Left lung (tissue), 10 donors: ENCODE data around the gene PCDH7. TPM values are rescaled to one million over a fixed set of nuclear protein-coding genes. Genes with fewer than 3 reads are reported as not detected.

Experiments
- ATAC-seq: fragments of 200-7000 bp; cut with Tn5 transposase; one replicate; pipeline ENCODE4 v1.9.1; 2020; ENCODE audit warnings: moderate library complexity
- DNase-seq, 4 donors: peaks; one replicate each; pipeline ENCODE4 v3.0.0-alpha.2; 2013 to 2020
- H3K27ac ChIP-seq, 2 donors: fragments of 200-600 bp; sonication (generic) in 1 of 2; one replicate each; pipeline versions ENCODE4 v1.5.0 to v1.8.0; 2020 to 2021
- H3K27me3 ChIP-seq, 2 donors: fragments of 200-600 bp; sonication (generic) in 1 of 2; one replicate each; pipeline versions ENCODE4 v1.5.0 to v1.8.0; 2020 to 2021
- H3K36me3 ChIP-seq, 2 donors: fragments of 200-600 bp; sonication (generic) in 1 of 2; one replicate each; pipeline versions ENCODE4 v1.5.0 to v1.8.0; 2020 to 2021
- H3K4me1 ChIP-seq, 2 donors: fragments of 200-600 bp; one replicate each; pipeline ENCODE4 v1.8.0; 2021
- H3K4me3 ChIP-seq, 2 donors: fragments of 200-600 bp; sonication (generic) in 1 of 2; one replicate each; pipeline versions ENCODE4 v1.5.0 to v1.8.0; 2020 to 2021; ENCODE audit warnings: mild to moderate bottlenecking in 1 of 2
- H3K9me3 ChIP-seq, 2 donors: fragments of 200-600 bp; sonication (generic) in 1 of 2; one replicate each; pipeline versions ENCODE4 v1.5.0 to v1.8.0; 2020 to 2021
- CTCF ChIP-seq, 2 donors: fragments of 200-600 bp; sonication (generic) in 1 of 2; IDR thresholded peaks; one replicate each; pipeline versions ENCODE4 v1.5.0 to v1.8.0; 2021; ENCODE audit warnings: antibody characterized with exemption in 2 of 2
- intact Hi-C, 2 donors: fragments of 100-400 bp; cut with DNase I; formaldehyde crosslinking; loops; one replicate each; pipeline versions ENCODE4 v1.11.2 to v1.14.2; 2022
- polyA plus RNA-seq, 6 donors: library from polyadenylated mRNA; unstranded; fragments of 120-200 nt; gene quantifications; one replicate each; pipeline ENCODE4 v1.2.1, GENCODE V29; 2013; ENCODE audit not compliant: insufficient read length in 6 of 6
- total RNA-seq, 2 donors: library from RNA; stranded (reverse); fragmentation: NEBNext Ultra II Directional; extraction: Animal tissue kit (Norgen Biotek cat#: 25700); gene quantifications; one replicate each; pipeline ENCODE4 v1.2.1, GENCODE V29; 2021
- donor health status: DM: no; HTN: yes; CAD: no.
- donor health status: DM: no; HTN: no; CAD: no.

PCDH7 gene
- total and polyA plus RNA-seq, 8 donors: 6.8 to 53.9 (median 35.7) TPM

- DNase-seq: peak in 1 of 4 donors; percentile 25
- no peaks in the 10 kb centered on the region for H3K9me3 ChIP-seq
- H3K27ac ChIP-seq: no peak overlapping the region
- H3K4me3 ChIP-seq: no peak overlapping the region
- no peaks in the 10 kb centered on the region for H3K36me3 ChIP-seq
- H3K4me1 ChIP-seq: peaks cover 0 to 12% of the 10 kb centered on the region in 2 donors
- ATAC-seq: no peak
- intact Hi-C loops: no loop called here
- no peak for TF ChIP-seq CTCF (IDR thresholded peaks at IDR 0.05)
- H3K27me3 ChIP-seq: peaks cover 25 to 32% of the 10 kb centered on the region in 2 donors
These were observed 6.0 kb downstream of the PCDH7 start for GRCh38 chr4:30726090-30726675.

GRCh38 chr4:30727409-30727808 is 7.2 kb downstream of the PCDH7 start:
- Histone ChIP-seq H3K4me3 (no peak overlapping the region), H3K27me3 (peaks cover 13 to 20% of the 10 kb centered on the region in 2 donors), H3K36me3 (no peaks in the 10 kb centered on the region), H3K9me3 (no peaks in the 10 kb centered on the region), H3K4me1 (peaks cover 0 to under 1% of the 10 kb centered on the region in 2 donors), H3K27ac (no peak overlapping the region)
- ATAC-seq: no peak
- no peak for TF ChIP-seq CTCF (IDR thresholded peaks at IDR 0.05)
- intact Hi-C loops: no loop called here
- DNase-seq: no peak

GRCh38 chr4:30728311-30728710 is 8.1 kb downstream of the PCDH7 start:
- no peak for ATAC-seq
- Histone ChIP-seq H3K9me3 (no peaks in the 10 kb centered on the region), H3K27ac (no peak overlapping the region), H3K4me1 (no peaks in the 10 kb centered on the region), H3K4me3 (no peak overlapping the region), H3K36me3 (no peaks in the 10 kb centered on the region), H3K27me3 (peaks cover 4 to 11% of the 10 kb centered on the region in 2 donors)
- peak in 1 of 4 donors; percentile 13 for DNase-seq
- intact Hi-C loops: no loop called here
- no peak for TF ChIP-seq CTCF (IDR thresholded peaks at IDR 0.05)

- DNase-seq: no peak
These were observed 23.7 kb downstream of the PCDH7 start for GRCh38 chr4:30743897-30744296.

GRCh38 chr4:30744386-30744785 is 24.2 kb downstream of the PCDH7 start:
- Histone ChIP-seq H3K36me3 (no peaks in the 10 kb centered on the region), H3K27ac (no peak overlapping the region), H3K4me3 (no peak overlapping the region), H3K27me3 (no peaks in the 10 kb centered on the region), H3K4me1 (no peaks in the 10 kb centered on the region), H3K9me3 (no peaks in the 10 kb centered on the region)
- no peak for TF ChIP-seq CTCF (IDR thresholded peaks at IDR 0.05)
- ATAC-seq (no peak), DNase-seq (no peak)
- intact Hi-C loops: no loop called here

More at GRCh38 chr4:30743897-30744296, 23.7 kb downstream of the PCDH7 start:
- Histone ChIP-seq H3K27me3 (no peaks in the 10 kb centered on the region), H3K4me1 (no peaks in the 10 kb centered on the region), H3K36me3 (no peaks in the 10 kb centered on the region), H3K4me3 (no peak overlapping the region), H3K27ac (no peak overlapping the region), H3K9me3 (no peaks in the 10 kb centered on the region)
- TF ChIP-seq CTCF (IDR thresholded peaks at IDR 0.05): no peak
- ATAC-seq: no peak
- intact Hi-C loops: no loop called here
